ENCODE results near the gene ANKRD39. TPM values are rescaled to one million over a fixed set of nuclear protein-coding genes. Genes with fewer than 3 reads are reported as not detected.

Gene ANKRD39
- total RNA-seq, 1 experiment from 2014 or later: 17.7 TPM

DNA sequence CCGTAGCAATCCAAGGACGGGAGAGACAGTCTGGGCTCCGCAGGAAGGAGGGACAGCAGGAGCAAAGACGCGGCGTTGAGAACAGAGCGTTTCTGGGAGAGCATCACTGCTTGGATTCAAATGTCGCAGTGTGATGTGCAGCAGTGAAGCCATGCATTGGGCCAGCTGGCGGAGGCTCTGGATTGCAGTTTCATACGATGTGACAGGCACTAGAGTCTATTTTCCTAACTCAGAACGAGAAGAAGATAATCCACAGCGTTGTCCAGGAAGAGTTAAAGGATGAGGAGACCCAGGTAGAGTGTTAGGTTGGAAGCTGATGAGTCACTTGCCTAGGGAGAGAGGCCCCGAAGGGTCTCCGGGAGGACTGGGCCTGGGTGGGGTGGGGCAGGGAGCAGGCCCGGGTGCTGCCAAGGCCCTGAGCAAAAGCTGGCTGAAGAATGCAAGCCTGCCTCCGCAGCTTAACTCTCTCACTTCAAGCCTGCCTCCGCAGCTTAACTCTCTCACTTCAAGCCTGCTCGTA, 29.7 kb upstream of the ANKRD39 start:
- no peak for DNase-seq (ENCODE audit: low spot score)

DNA sequence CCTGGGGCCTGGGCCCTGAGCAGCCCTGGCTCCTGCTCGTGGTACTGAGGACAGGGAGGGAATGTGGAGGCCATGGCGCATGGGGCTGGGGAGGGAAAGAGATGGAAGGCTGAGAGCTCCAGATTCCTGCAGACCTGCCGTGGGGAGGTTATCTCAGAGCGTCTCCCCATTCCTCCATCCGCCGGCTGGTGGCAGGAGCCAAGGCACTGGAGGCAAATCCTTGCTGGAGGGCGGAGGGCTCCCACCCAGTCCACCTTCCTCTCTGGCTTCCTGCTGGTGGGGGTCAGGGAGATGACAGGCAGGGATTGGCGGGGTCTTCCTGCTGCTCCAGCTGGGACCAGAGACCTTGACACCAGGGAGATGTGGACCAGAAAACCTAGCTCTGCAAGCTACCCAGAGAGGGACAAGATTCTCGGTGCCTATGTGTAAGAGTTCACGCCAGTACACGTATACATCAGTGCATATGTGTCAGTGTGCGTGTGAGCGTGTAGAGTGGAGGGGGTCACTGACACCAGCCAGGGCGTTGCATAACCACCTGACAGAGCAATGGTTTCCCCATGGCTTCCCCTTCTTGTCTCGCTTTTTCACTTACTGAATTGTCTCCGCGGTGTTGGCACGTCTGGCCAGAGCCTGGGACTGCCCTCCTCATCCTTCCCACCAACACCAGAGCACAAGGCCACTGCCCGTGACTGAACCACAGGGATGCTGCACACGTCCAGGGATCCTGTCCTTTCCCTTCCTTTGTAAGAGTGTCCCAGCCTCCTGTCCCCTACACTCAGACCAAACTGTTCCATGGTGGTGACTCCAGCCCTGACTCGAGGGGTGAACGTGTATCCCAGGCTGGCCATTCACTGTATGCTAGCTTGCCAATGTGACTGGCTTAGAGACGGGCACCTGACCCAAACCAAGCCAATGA, 27.9 kb upstream of the ANKRD39 start:
- no peak for DNase-seq (ENCODE audit: low spot score)

DNA sequence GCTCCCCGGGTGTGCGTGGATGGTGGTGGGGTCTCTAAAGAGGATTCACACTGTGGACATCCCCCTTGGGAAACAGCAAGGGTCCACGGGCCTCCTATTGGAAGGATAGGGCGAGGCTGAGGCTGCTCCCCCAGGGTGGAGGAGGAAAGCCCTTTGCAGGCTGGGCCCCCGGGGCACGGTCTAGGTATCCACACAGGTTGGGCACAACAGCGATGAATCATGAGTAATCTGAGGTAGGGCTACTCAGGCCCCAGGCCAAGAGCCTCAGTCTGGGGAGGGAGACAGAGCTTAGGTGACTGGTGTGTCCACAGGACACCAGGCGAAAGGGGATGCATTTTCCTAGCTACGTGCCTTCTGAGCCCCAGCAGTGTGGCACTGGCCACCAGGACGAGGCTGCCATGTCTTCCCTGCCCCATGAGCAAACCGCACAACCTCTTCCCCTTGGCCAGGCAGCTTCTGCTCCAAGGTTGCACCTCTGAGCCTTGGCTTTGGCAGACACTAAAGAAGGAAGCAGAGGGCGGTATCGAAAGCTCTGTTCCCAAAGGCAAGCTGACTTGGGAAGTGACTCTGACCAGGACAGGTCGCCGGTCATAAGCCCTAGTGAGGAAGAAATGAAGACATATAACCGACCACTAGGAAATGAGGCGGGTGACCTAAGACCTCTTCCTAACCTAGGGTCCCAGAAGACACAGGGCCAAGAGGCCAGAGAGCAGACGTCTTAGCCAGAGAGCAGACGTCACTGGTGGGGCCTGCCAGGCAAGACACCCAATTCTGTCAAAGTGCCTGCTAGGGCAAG, 26.7 kb upstream of the ANKRD39 start:
- no peak for DNase-seq (ENCODE audit: low spot score)

DNA sequence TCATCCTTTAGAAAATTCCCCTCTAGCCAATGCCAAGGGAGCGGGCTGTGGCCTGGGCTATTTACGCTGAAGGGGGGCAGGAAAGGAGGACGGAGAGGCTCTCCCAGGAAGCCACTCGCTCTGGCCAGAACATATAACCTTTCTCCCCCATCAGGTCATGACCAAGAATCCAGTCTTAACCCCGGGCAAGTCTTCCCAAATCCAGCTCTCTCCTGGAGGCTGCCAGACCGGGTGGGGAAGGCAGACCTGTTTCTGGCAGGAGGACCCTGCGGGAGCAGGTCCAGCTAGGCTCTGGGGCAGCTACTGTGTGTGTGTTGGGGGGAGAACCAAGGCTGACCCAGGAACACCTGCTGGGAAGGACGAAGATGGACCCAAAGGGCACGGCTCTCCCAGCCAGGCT, 25.5 kb upstream of the ANKRD39 start:
- no peak for DNase-seq (ENCODE audit: low spot score)

DNA sequence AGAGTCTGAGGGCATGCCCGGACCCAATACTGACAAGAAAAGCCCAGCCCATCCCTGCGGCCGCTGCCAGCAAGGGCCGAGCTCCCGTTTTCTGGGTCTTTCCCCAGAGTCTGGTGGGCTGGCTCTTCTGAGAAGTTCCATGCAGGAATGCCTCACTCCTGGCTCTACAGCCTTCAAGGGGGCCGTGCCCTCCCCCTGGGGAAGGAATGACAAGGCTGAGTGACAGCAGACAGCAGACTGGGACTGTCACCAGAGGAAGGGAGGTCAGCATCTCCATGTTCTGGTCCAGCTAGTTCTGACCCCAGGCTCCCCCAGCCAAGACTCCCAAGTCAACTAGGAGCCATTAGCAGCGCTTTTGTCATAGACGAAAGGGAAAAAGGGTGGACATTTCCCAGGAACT, 25.1 kb upstream of the ANKRD39 start:
- DNase-seq (ENCODE audit: low spot score): no peak

DNA sequence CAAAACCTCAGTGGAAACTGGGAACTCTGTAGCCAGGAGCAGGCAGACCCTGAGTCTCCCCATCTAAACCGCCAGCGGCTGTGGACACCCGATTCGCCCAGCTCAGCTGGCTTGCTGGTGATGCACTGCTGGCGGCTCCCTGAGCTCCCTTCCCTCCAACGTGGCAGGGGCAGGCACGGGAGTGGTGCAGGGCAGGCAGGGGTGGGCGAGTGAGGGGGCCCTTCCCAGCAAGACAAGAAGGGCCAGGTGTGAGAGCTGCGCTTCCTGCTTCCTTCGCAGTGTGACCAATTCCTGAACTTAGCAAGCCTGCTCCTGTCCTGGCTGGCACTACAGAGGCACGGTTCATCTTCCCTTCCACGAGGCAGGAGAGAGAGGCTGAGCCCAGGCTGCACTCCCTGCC, 24.4 kb upstream of the ANKRD39 start:
- DNase-seq (ENCODE audit: low spot score): no peak

DNA sequence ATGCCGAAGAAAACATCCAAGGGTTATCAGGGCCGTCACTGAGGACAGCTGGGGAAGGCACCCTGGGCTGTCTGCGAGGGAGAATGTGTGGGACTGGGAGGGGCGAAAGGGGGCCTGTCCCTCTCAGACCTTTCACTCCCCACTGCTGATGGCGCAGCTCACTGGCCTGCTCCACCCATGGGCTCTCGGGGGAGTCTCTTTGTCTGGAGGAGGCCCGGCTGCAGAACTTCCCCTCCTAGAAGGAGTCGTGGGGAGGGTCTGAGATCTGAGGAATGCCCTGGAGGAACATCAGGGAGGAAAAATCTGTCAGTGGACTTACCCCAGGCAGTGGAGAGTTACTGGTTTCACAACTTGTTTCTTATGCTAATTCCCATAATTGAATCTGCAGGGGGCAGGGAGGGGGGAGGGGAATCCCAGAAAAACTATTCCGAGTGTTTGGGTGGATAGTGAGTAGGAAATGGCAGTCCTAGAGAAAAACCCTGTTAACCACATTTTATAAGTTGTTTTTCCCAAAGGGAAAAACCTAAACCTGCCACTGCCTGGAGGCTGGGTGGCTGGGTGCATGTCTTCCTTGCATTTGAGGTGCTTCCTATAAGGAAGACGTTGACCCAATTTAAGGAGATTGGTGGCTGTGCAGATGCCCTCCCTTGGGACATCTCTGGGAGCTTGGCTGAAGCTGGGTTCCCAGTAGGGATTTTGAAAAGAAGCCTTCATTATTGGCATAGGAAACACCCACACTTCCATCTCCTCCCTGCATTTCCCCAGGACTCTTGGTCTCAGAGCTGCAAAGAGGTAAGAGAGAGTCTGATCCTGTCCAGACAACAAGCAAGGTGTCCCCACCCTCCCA, 23.8 kb upstream of the ANKRD39 start:
- no peak for DNase-seq (ENCODE audit: low spot score)

DNA sequence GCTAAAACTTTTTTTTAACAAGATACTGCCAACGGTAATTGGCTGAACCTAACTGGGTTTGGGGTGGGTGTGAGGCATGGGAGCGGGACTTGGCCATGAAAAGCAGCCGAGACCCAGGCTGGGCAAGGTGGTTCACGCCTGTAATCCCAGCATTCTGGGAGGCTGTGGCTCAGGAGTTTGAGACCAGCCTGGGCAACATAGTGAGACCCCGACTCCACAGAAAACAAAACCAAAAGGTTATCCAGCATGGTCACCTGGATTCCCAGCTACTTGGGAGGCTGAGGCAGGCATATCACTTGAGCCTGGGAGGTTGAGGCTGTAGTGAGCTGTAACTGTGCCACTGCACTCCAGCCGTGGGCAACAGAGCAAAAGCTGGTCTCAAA, 23.1 kb upstream of the ANKRD39 start:
- no peak for DNase-seq (ENCODE audit: low spot score)

DNA sequence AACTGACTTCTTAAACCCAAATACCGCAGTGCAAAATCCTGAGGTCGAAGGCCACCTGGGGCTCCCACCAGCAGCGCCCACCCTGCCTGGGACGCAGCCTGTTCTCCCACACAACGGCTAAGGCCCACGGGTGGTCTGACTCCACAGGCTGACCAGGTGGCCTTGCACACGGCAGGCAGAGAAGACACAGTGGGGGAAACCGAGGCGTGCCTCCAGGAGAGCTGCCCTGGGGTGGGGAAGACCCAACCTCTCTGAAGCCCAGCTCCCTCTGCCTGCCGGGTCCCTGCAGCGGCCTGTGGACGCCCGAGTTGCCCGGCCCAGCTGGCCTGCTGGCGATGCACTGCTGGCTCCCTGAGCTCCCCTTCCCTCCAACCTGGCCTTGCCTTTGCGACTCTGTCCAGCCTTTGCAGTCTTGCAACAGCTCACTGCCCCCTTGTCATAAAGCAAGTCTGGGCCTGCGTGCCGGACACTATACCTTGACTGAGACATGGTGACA, 21.8 kb upstream of the ANKRD39 start:
- DNase-seq (ENCODE audit: low spot score): no peak

DNA sequence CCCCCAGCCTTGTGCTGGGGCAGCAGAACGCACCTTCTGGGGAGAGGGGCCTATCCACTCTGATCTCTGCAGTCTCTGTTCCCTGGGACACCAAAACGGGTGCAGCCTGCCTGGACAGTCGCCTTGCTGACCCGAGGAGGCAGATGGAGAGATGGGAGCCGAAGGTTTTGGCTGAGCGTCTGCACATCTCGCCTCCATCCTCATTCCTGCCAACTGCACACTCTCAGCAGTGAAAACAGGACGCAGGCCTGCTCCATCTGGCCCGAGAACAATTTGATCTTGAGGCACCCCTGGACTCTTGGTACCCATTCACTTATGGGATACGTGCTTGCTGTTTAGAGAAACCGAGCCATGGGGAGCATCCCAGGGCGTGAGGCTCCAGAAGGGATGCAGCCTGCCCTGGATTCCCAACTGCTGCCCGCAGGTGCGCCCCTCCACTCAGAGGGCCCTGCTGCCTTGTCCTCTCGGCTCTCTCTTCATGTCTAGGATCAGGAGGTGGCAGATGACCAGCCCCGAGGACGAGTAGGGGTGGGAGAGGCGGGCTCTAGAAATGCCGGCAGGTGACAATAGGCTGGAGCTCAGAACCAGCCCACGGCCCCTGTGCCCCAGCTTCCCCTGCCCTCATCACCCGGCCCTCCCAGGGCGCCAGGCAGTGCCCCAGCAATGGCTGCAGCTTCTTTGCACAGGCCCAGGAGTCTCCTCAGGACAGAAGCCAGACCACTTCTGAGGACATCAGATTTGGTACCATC, 21.2 kb upstream of the ANKRD39 start:
- DNase-seq (ENCODE audit: low spot score): no peak

DNA sequence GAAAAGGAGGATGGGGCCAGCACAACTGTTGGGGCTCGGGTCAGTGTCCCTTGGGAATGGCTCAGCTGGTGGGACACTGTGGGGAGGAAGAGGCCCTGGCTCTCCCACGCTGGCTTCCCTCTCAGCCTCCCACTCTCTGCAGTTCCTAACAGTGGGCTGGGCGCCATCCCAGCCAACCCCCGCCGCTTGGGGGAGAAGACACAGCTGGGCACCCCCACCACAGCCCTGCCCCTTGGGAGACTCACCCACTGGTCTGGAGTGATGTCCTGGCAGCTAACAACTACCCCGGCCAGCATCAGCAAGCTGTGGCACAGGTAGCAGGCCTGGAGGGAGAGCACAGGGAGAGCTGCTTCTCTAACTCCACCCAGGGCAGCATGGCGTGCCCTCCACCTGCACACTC, 20.4 kb upstream of the ANKRD39 start:
- no peak for DNase-seq (ENCODE audit: low spot score)

DNA sequence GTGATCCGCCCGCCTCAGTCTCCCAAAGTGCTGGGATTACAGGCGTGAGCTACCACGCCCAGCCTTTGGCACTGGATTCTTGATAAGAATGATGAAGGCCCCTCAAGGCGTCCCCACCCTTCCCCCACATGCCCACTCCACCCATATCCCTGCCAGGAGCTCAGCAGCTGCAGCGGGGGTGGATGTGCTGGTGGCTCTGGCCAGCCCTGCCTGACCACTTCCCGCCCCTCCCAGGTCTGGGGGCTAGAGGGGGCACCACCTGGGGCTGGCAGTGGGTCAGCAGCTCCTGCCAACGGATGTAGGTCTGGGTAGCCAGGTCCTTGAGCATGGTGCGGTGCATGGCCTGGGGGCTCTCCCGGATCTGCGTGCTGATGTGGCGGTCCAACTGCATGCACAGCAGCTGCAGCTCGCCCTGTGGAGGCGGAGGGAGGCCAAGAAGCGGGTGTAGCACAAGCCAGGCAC, 19.8 kb upstream of the ANKRD39 start:
- DNase-seq (ENCODE audit: low spot score): no peak

DNA sequence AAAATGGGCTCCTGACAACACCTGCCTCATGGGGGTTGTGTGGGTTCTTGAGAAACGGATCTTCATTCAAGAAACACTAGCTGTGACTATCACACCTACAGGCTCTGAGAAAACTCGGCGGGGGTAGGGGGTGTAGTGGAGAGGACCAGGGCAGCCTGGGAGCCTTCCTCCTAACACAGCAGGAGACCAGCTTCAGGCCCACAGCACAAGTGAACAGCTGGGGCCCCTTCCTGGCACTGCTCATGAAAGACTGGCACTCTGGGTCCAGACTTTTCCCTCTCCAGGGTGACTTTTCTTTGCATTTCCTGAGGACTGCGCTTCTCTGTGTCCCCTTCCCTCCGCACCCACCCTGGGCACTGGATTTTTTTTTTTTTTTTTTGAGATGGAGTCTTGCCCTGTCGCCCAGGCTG, 19.2 kb upstream of the ANKRD39 start:
- no peak for DNase-seq (ENCODE audit: low spot score)

DNA sequence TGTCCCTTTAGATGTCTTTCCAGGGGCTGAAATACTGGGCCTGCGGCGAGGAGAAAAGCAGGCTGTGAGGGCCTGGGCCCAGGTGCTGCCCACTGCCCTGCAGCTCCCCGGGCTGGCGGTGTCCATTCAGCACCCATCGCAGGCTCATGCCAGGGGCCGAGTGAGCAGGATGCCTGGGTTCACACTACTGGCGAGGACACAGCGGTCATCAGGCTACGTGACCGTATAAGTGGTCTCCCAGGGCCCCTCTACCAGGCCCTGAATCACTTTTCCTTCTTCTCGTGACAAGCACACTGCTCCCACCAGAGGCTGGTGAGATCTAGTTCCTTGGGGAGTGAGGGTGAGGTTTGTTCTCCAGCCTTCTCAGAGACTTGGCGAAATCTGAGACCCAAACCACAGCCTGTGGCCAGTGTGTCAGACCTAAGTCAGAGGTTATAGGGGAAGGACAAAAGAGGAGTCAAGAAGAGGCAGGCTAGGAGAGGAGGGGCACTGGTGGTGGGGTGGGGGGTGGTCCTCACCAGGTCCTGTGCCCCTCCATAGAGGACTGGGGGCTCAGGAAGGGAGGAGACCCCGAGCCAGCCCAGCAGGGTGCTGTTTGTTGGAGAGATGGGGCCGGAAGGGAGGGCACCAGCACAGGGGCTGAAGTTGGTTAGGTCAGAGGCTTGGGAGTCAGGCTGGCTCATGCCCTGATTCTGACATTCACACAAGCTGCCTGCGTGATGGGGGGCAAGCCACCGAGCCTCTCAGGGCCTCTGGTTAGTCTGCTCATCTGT, 18.6 kb upstream of the ANKRD39 start:
- DNase-seq (ENCODE audit: low spot score): peak; percentile 61

DNA sequence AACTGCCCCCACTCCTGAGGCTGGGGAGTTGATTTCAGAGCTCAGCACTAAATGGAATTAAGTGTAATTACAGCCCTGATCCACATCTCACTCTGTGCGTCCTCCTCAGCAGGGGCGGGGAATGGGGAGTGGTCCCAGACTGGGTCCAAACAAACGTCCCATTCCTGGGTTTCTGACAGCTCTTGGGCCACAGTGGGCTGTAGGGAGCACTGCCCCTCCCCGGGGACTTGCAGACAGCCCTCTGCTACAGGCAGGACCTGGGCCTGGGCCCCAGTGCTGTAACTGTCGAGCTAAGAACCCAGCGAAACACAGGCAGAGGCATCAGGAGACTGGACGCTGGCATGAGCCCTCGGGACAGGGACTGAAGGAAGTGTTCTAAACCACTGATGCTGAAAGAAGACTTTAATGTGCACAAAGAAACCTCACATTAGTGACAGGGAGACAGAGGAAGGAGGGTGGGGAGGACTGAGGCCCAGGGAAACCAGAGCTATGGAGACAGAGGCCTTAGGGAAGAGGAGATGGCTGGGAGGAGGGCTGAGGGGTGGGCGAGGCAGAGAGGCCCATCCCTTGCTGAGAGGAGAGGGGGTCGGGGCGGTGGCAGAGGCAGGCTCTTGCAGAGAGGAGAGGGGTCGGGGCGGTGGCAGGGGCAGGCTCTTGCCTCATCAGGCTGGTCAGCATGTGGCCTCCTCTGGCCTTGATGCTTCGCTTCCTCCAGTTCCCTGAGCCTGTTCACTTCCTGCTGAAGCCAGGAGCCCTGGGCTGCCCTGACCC, 17.9 kb upstream of the ANKRD39 start:
- DNase-seq (ENCODE audit: low spot score): no peak

DNA sequence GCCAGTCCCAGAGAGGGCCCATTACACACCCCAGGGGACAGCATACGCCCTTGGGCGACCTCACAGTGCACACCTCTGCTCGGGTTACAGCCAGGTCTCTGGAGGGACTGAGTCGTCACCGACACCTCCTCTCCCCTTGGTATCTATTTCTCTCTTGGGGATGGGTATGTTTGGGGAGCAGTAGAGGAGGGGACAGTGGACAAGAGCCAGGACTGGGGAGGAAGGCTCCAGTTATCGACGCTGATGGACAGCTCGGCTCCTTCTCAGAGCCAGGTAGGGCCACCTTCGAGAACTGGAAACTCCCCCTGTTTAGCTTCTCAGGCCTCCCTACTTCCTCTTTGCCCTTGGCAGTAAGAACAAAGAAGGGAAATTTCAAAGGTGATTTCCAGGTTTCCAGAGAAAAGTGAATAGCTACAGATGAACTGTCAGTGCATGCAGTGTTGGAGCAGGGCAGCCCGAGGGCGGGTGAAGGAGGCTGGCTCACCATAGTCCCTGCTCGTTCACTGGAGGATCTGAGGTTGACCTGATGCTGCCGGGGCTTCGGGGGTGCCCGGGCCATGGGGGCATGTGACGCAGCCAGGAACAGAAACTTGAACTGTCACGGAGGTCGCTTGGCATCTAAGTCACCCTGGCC, 16.5 kb upstream of the ANKRD39 start:
- no peak for DNase-seq (ENCODE audit: low spot score)

DNA sequence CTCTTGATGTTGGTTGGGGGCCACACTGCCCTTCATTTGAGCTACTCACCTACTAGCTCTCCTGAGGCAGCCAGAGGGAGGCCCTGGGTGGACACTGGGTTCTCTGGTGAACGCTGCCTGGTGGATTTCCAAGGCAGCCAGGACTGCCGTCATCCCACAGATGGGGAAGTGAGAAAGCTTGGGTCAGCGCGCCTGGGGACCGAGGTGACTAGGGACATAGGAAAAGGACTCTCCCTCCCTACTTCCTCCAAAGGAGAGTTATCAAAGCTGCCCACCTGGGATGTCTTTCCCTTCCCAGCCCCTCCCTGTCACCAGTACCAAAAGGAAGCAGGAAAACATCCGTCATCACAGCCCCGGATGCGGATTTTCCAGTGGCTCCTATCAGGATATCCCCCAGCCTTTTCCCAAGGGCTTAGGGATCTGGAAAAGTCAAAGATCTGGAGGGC, 15.9 kb upstream of the ANKRD39 start:
- no peak for DNase-seq (ENCODE audit: low spot score)

DNA sequence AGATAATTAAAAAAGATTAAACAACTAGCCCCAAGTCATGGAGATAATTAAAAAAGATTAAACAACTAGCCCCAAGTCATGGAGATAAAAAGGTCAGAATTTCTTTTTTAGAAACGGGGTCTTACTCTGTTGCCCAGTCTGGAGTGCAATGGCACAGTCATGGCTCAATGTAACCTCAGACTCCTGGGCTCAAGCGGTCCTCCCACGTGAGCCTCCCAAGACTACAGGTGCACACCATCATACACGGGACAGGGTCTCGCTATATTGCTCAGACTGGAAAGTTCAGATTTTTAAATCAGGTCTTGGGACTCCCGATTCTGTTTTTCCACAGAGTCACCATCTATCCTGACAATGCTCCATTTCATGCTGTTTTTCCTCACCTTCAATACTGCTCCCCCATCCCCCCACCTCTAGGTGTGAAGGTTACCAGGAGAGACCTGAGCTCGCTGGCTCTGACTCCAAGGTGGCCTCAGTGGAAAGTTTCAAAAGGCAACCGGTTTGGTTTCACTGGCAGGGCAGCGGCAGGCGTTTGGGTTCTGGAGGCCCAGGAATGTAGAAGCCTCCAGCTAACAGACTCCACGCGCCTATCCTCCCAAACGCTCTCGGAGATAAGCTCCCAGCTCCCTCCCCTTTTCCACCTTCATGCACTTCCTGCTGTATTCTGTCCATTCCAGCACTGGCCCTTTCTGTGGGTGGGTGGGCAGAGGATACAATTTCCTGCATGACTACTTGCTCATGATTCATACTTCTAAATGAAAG, 15.0 kb upstream of the ANKRD39 start:
- no peak for DNase-seq (ENCODE audit: low spot score)
